Measurements from ENCODE around the gene RHOG.

- TF ChIP-seq CTCF (IDR thresholded peaks at IDR 0.05) = no peak
- TF ChIP-seq POLR2A (IDR thresholded peaks at IDR 0.05) = no peak
- no peak for TF ChIP-seq EP300 (IDR thresholded peaks at IDR 0.05; ENCODE audit: low read depth)
- TF ChIP-seq POLR2AphosphoS5 (IDR thresholded peaks at IDR 0.05) = no peak
These were observed 2.3 kb downstream of the RHOG start for GRCh38 chr11:3838504-3838903.

All from transverse colon (tissue), 4 donors.